ENCODE measurements around the gene IRAG1. TPM values are rescaled to one million over a fixed set of nuclear protein-coding genes. Genes with fewer than 3 reads are reported as not detected.
A peak's percentile ranks its signal among the peaks of the same experiment; 100 is the strongest.

The IRAG1 gene
- total RNA-seq, 1 donor = 0.27 TPM

DNA sequence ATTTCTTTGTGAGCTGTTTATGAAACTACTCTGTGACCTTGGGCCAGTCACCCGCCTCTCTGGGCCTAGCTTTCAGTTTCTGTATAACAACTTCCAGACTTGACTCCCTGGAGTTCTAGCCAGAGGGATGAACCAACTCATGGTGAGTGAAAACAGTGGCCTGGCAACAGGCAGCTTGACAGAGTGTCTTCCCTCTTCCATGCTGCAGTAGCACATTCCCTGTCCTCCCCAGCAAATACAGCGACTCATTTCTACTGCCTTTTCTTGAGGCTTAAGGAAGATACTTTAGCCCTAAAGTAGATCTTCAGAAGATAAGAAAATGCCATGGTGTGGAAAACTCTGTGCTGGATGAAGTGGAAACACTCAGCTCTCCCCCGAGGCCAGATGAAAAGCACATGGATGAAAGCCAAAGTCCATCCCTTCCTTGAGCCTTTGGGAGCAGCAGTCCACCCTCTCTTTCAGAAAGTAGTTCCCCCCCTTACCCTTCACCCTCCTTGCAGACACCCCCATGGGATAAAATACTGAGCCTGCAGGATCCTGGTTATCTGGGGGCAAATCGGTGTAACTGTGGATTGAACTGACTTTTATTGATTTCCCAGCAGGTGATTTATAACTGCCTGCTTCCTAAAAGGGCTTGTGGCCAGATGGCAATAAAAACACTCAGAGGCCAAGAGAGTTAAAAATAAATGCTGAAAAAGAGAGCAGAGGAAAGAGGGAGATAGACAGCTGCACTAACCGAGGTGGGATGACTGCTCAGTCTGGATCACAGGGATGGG lies 24.1 kb downstream of the IRAG1 start:
- no peak for DNase-seq (ENCODE audit: low read depth in 2 of 3, low spot score in 2 of 3)

DNA sequence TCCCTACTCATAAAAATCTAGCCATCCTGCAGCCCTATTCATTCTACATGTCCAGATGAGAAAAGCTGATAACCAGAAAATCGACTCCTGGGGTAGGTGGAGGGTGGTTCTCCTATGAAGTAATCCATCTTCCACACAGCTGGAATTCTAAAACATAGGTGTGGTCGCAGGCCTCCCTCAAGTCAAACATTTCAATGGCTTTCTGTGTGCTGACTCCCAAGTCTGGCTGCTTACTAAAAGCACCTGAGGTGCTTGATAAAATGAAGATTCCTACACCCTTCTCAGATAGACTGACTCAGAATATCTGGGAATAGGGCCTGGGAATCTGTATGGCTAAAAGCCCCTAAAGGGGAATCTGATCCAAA lies 26.1 kb downstream of the IRAG1 start:
- no peak for DNase-seq (ENCODE audit: low read depth in 2 of 3, low spot score in 2 of 3)

DNA sequence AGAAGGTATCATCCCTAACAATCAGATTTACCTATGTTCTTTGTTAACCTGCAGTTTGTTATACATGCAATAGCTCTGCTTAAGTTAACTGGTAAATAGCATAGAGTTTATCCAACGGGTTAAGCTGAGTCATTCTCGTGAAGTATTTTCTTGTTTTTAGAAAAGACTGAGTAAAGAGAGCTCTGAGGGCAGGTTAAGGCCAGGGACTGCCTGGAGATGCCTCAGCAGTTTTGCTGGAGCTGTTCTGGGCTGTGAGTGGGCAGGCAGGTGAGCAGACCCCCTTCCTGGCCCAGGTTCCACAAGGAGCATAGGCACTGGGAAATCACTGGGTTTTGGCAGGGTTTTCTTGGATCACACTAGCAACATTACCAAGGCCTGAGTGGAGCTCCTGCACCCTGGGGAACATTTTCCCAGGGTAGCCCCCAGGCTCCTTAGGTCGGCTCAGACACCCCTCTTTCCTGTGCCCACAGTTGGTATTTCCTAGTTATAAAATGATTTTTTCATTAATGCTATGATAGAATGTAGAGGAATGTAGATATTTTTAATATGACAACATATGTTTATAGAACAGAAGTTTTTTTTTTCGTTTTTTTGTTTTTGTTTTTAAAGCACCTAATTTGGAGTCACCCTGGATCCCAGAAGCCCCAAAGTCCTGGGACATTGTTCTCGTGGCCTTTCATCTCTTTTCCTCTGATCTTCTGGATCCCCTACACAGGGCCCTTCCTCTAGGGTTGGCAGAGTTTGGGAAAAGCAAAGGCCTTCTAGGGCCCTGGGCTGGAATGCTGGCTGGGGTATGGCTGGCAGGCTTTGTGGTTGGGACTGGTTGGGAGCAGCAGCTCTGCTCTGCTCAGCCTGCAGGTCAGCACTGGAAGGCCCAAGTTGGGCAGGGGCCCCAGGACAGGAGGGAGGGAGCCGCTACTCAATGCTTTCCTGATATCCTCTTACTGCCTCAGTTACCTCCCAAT lies 26.7 kb downstream of the IRAG1 start:
- DNase-seq (ENCODE audit: low read depth in 2 of 3, low spot score in 2 of 3) = peak in 1 of 3 donors; percentile 43

DNA sequence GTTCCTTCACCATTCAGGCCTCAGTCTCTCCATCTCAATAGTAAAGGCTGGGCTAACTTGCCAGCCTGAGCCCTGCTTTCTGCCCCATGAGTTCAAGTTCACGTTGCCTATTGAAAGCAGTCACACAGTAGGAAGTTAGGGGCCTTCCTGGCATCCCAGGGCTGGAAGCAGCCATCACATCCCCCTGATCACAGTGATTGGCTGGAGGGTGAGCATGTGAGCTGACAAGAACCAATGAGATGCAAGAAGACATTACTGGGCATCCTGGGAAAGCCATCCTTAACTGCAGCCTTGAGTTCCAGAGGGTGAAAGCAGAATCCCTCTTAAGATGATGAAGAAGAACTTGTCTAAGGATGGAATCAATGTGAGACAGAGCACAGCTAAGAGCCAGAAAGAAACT lies 29.1 kb downstream of the IRAG1 start:
- no peak for DNase-seq (ENCODE audit: low read depth in 2 of 3, low spot score in 2 of 3)

DNA sequence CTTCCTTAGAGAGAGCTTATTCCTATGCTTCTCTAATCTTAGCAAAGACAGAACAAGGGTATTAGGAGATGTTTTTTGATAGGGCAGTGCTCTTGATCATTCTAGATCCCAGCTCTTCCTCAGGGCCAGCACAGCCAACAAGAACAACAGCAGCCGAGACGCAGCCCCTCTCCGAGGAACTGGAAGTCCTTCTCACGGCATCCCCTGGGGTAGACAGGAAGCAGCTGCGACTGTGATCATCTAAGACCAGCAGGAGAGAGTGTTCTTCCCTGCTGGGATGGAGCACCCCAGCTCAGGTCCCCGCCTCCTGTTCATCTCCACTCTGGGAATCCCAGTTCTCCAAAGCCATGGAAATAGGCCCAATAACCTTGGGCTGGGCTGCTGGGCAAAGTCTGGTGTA lies 29.6 kb downstream of the IRAG1 start:
- DNase-seq (ENCODE audit: low read depth in 2 of 3, low spot score in 2 of 3) = peak in 1 of 3 donors; percentile 42

DNA sequence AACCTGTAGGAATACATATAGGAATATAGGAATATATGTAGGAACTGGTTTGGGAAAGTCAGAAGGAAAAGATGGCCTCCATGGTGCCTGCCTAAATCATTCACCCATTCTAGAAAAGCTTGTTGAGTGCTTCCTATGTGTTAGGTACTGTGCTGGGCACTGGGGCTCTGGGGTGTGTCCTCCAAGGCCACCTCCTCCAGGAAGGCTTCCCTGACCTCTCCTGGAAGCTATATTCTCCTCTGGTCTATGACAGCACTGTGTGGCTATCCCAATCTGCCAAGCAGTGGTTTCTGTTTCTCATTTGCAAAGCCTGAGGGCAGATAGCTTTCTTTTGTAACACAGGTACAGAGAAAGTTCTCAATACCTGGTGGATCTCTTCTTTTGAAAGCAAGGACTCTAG lies 30.2 kb downstream of the IRAG1 start:
- DNase-seq (ENCODE audit: low read depth in 2 of 3, low spot score in 2 of 3) = no peak

DNA sequence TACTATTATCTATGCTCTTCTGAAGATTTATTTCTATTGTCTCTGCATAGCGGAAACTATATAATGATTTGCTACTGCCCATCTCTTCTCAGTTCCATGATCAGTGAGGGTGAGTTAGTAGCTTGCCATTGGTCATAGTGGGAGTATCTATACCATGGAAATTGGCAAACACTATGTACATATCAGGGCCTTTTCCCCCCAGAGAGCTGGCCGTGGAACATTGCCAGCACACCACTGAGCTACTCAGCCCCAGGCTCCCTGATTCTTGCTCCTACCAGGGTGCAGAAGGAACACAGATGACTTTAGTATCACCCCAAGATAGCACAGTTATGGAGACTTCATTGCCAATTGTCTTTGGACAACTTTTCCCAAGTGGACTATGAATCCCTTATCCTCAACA lies 33.2 kb downstream of the IRAG1 start:
- DNase-seq (ENCODE audit: low read depth in 2 of 3, low spot score in 2 of 3) = no peak

DNA sequence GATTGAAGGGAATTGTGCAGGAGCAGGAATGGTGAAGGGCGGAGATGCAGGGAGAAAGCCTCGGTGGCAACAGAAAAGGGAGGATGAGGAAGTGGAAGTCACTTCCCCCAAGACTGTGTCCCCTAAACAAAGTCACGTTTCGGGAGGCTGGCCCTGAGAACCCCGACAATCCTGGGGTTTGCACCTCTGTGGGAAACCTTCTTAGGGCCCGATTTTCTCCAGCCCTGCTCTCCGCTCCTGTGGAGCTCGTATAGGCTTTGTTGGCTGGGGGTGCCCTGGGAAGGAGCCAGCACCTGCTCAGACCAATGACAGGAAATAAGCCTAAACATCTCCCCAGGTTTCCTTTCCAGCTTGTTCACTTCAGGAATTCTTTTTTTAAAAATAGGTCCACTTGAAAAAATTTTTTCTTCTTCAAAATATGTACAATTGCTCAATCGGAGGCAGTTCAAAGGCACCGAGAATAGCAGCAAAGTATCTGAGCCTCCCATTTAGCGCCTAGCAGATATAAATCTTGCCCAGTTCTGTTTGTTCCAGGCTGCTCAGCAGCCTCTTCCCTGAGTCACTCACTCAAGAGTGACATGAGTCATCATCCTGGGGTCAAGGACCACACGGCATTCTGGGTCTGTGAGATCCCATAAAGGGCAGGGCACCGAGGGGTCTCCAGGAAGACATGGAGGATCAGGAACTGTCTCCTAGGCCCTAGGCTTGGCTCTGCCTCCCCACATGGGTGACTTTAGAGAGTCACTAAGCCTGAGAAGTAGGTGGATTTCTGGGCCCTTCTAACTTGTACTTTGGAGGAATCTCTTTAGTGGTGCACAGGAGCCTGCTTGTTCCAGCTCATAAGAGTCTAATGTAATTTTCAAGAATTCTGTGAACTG lies 34.0 kb downstream of the IRAG1 start:
- peak in 2 of 3 donors; percentile 45 to 68 for DNase-seq (ENCODE audit: low read depth in 2 of 3, low spot score in 2 of 3)

DNA sequence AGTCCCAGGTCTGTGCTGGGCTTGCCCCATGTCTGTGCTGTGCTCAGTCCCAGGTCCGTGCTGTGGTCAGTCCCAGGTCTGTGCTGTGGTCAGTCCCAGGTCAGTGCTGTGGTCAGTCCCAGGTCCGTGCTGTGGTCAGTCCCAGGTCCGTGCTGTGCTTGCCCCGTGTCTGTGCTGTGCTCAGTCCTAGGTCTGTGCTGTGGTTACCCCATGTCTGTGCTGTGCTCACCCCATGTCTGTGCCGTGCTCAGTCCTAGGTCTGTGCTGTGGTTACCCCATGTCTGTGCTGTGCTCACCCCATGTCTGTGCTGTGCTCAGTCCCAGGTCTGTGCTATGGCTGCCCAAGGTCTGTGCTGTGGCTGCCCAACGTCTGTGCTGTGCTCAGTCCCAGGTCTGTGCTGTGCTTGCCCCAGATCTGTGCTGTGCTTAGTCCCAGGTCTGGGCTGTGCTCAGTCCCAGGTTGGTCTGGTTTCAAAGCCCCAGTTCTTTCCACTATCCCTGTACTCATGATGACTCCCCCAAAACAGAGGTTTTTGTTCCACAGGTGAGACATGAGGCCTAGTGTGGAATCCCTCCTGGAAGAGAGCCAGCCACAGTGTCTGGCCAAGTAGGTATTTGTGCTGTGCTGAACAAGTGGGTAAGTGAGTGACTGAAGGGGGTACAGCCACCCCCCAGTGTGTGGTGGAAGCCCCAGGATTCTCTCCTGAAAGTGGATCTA lies 34.8 kb downstream of the IRAG1 start:
- no peak for DNase-seq (ENCODE audit: low read depth in 2 of 3, low spot score in 2 of 3)

DNA sequence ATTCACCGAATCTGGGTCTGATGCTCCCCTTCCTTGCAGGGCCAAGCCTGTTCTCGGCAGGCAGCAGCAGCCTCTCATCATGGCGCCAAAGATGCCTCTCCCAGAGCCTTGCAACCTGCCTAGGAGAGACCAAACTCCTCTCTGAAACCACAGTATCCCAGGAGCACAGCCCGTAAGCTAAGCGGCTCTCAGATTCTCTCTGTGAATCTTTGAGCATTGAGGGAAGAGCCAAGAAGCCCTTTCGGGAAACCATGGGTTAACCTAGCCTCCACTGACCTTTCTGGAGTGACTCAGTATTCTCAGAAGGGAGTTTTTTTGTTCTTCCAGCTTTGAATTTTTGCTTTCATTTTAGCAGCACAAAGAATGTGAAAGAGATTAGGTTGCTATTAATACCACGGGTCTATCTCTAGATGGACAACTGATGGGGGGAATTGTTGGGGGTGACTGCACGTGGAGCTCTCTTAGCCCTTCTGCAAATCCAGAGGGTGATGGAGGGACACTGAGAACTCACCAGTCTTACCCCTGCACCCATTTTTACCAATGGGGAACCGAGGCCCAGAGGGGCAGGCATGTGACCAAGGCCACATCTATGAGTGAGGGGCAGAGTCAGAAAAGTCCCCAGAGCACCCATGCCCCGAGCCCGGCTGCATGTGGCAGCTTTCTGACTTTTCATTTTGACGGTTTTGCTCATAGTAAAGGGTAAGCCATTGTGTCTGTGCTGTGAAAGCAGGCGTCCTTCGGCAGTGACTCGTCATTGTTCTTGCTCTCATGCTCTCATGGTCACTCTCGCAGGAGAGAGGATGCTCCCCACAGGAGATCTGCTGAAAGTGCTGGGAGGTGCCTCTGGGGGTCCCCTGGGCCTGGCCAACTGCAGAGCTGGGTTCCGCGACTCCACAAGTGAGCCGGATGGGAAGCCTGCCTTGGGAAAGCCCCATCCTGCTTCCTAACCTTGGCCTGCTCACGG lies 36.0 kb downstream of the IRAG1 start:
- peak in 1 of 3 donors; percentile 69 for DNase-seq (ENCODE audit: low read depth in 2 of 3, low spot score in 2 of 3)

DNA sequence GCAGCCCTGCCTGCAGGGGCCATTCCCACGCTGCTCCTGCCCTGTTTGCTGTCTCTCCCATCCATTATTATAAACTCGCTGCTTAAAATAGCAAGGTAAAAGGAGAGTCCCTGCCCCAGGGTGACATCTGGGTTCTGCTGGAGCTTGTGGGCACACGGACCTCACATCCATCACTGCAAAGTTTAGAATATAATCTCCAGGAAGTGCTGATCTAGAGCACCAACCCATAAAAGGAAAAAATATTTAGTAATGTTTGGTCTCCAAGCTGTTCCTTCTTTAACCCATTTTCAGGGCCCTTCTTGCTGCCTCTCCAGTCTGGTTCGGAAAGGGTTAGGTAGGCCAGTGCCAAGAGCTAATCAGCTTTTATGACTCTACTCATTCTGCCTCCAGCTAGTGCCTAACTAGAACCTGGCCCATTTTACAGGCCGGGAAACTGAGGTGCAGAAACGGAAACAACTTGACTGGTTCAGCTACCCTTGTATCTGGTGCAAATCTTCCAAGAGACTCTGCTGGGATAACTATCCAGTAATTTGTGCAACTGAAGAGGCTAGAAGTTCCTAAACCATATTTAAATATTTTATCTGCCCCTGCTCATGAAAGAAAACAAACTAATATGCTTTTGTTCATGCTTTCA lies 37.5 kb downstream of the IRAG1 start:
- no peak for DNase-seq (ENCODE audit: low read depth in 2 of 3, low spot score in 2 of 3)

DNA sequence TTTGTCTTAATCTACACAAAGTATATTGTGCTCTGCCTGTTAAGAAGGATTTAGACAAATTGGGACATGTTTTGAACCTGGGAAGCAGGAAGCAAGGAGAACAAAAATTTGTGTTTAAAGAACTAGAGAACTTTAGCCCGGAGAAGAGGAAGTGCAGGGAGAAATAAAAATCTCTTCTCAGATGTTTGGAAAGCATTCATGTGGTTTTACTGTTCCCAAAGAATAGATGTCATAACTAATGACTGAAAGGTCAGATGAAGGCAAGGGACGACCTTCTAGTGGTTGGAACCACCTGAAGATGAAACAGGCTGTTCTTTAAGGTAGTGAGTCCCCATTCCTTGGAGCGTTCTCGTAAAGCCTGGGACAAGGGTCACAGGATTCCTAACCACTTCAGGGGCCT lies 38.3 kb downstream of the IRAG1 start:
- DNase-seq (ENCODE audit: low read depth in 2 of 3, low spot score in 2 of 3) = no peak

DNA sequence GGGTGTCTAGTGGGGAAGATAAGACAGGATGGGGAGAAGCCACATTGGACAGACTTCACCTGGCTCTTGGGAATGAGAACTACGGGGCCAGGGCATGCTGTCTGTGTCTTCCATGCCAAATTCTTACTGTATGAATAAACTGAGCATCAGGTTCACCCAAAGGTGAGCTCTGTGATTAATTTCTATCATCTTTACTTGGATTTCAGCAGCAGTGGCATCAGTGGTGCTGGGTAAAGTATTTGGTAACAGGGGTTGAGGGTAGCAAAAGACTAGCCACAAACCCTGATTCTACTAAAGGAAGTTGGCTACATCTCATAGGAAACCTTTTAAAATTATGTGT lies 38.8 kb downstream of the IRAG1 start:
- DNase-seq (ENCODE audit: low read depth in 2 of 3, low spot score in 2 of 3) = no peak

DNA sequence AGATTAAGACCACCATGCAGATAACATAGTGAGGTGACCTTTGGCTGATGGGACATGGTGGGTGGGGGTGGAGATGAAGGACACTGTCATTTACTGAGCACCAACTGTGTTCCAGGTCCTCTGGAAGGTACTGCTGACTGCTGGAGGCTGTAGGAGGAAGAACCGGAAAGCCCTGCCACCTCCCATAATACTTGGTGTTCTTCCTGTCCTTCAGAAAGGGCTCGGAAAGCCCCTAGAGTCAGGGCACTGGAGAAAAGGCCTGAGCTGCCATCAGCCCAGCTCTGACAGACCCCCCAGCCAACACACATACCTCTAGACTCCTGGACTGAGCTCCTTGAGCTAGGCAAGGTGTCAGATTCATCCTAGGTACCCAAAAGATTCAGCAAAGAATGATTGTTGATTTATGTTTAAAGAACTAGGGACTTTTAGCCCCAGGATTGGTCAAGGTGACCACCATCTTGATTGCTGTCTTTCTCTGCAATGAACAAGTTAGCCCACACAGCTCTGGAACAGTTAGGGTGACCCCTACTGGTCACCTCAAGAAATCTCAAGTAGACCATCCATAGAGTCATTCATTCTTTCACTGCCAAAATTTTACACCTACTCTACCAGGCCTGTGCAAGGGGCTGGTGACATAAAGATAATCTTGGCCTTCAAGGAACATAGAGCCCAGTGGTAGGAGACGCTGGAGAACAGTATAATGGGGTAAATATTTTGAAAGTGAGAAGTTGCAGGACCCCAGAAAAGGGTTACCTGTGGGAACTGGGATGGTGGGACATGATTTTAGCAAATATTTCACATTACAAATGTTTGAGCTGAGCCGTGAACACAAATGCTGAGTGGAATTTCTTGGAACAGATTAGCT lies 39.4 kb downstream of the IRAG1 start:
- DNase-seq (ENCODE audit: low read depth in 2 of 3, low spot score in 2 of 3) = peak; percentile 14 to 72 (median 56)

DNA sequence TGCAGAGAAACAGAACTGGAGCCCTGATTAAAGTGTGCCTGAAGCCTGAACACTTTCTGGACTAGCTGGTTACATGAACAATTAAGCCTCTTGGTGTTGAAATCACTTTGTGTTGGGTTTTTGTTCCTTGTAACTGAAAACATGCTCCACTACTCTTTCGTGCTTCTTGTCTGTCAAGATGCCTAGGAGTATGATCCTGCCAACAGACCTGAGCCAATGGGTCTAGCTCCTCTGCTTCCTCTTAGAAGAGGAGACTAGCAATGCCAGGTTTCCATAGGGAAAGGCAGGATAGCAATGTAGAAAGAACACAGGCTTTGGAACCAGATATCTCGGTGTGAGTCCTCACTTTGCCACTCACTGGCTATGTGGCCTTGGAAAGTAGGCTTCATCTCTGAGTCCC lies 40.3 kb downstream of the IRAG1 start:
- DNase-seq (ENCODE audit: low read depth in 2 of 3, low spot score in 2 of 3) = no peak

DNA sequence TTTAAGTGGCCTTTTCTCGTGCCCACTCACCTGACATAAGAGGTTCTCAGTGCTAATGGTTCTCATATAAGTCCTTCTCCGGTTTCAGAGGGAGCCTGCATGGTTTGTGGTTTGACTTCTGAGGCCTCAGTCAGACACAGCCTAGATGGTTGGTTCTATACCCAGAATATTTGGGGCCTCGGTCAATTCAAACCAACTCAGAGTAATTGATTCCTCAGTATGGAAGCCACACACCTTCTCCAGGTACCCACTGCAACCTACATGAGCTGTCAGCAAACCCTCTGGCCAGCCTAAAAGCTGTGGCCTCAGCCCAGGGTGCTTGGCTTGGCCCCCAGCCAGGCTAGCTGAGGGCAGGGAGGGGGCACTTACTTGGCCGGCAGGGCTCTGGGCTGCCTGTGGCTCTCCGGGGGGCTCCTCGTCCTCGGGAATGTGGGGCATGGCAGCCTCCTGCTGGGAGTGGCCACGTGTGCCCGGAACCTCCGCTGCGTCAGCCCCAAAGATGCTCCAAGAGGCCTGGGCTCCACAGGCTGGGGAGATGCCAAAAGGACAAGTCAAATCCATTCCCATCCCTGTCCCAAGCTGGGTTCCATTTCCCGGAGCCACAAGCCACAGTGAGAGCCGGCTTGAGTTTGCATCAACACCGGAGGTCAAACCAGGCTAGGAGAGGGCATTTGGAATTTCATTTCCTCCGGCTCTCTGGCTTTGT lies 41.7 kb downstream of the IRAG1 start:
- DNase-seq (ENCODE audit: low read depth in 2 of 3, low spot score in 2 of 3) = no peak

DNA sequence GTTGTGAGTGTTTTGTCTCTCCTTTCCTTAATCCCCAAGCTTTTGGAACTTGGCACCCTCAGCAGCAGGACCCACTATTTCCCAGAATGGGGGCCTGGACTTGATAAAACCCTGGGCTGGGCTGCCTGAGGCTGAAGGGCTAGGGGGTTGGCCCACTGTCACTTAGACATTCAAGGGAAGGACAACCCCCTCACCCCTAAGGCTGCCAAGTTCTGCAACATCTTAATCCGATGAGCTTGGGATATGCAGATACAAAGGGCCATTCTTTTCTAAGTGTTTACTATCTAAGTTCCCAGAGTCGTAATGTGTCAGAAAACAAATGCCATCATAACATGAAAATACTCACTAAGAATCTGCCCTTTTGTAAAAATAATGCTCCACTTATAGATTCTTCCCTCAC lies 42.9 kb downstream of the IRAG1 start:
- DNase-seq (ENCODE audit: low read depth in 2 of 3, low spot score in 2 of 3) = no peak

Measured in hematopoietic multipotent progenitor cell (in vitro differentiated cells).